GM10248 (cell line): ENCODE measurements around the gene LGR6.
"Not testable (repeated sequence)": the region's sequence is repeated elsewhere in the genome, so short reads cannot be mapped to it uniquely, and the experiment has no call there.

Source experiments
- CTCF ChIA-PET: fragments of 300-600 bp; sonication (Branson Sonifier 250); formaldehyde crosslinking; extraction: SDS; loops from one replicate; lab custom pipeline; 2021; ENCODE audit warnings: antibody characterized with exemption; lab: Yijun Ruan, JAX
- POLR2A ChIA-PET: fragments of 350-650 bp; sonication (Branson Sonifier 250); formaldehyde crosslinking; extraction: SDS; loops from one replicate; lab custom pipeline; 2020; ENCODE audit warnings: antibody characterized with exemption; lab: Yijun Ruan, JAX
- DNase-seq: peaks from one replicate; pipeline ENCODE4 v3.0.0; 2012; ENCODE audit errors: extremely low spot score
- CTCF ChIP-seq: IDR thresholded peaks from 2 replicates; pipeline ENCODE4 v1.5.1; 2012; ENCODE audit warnings: mild to moderate bottlenecking, low read depth; ENCODE audit errors: extremely low read depth, missing control alignments, control extremely low read depth

LGR6 gene

GRCh38 chr1:202235003-202235660 lies 41.5 kb downstream of the LGR6 start:
- ChIA-PET POLR2A (no interaction called here), CTCF (interaction anchor here (0.8 to 2.7 kb wide), 5 partner anchors 8 to 46 kb away, joined by 3 to 23 read pairs (median 3); no protein-coding TSS in a partner anchor)
- TF ChIP-seq CTCF, result no peak
- no peak for DNase-seq

- peak; percentile 74 for TF ChIP-seq CTCF
- CTCF ChIA-PET, result interaction anchor here (0.6 to 2.7 kb wide), 9 partner anchors 10 to 417 kb away, joined by 3 to 23 read pairs (median 3); no protein-coding TSS in a partner anchor
- POLR2A ChIA-PET, result no interaction called here
- peak; percentile 84 for DNase-seq
These were observed 42.5 kb downstream of the LGR6 start for GRCh38 chr1:202235856-202236837.

- peak; percentile 60 for DNase-seq
- TF ChIP-seq CTCF, result peak; percentile 46
- CTCF ChIA-PET, result interaction anchor here (0.6 to 2.7 kb wide), 7 partner anchors 9 to 416 kb away, joined by 3 to 23 read pairs (median 3); no protein-coding TSS in a partner anchor
- POLR2A ChIA-PET, result no interaction called here
These were observed 43.5 kb downstream of the LGR6 start for GRCh38 chr1:202237052-202237451.

- TF ChIP-seq CTCF, result no peak
- DNase-seq, result no peak
- POLR2A ChIA-PET, result no interaction called here
- CTCF ChIA-PET, result no interaction called here
These were observed 45.3 kb downstream of the LGR6 start for GRCh38 chr1:202238914-202239313.

GRCh38 chr1:202240226-202240625 lies 46.6 kb downstream of the LGR6 start:
- DNase-seq, POLR2A ChIA-PET: not testable (repeated sequence)
- CTCF ChIA-PET, result interaction anchor here (0.8 to 1.0 kb wide), 2 partner anchors 10 to 47 kb away, joined by 3 to 4 read pairs; partner anchors contain the start of gene LGR6

- ChIA-PET POLR2A (interaction anchor here (0.7 kb wide), 1 partner anchor 51 kb away, joined by 3 read pairs; no protein-coding TSS in a partner anchor), CTCF (no interaction called here)
- no peak for DNase-seq
- TF ChIP-seq CTCF, result no peak
These were observed 47.4 kb downstream of the LGR6 start for GRCh38 chr1:202240956-202241355.
